Activated CD4-positive, alpha-beta T cell treated with anti-CD3 and anti-CD28 coated beads for 1 hour (primary cell): Measurements from ENCODE around the gene KRTAP5-3.
"Not testable (repeated sequence)": the region's sequence is repeated elsewhere in the genome, so short reads cannot be mapped to it uniquely, and the experiment has no call there.

Source experiments
- DNase-seq: peaks from one replicate; pipeline ENCODE4 v3.0.0-alpha.2; 2020

KRTAP5-3 gene

GRCh38 chr11:1608363-1608762 lies at the start of gene KRTAP5-3:
KRTAP5-3 (minus strand) TSS chr11:1608463; CDS start chr11:1608385, 78 bp downstream.
- DNase-seq: no peak

- DNase-seq: no peak
Measured at GRCh38 chr11:1656670-1657069, 48.4 kb upstream of the KRTAP5-3 start.

GRCh38 chr11:1656061-1656441 lies 47.8 kb upstream of the KRTAP5-3 start:
- no peak for DNase-seq

GRCh38 chr11:1655168-1656060 lies 47.2 kb upstream of the KRTAP5-3 start:
- DNase-seq: no peak

- no peak for DNase-seq
Measured at GRCh38 chr11:1654388-1655167, 46.3 kb upstream of the KRTAP5-3 start.

GRCh38 chr11:1653541-1654387 lies 45.5 kb upstream of the KRTAP5-3 start:
- no peak for DNase-seq

- peak; percentile 68 for DNase-seq
Measured at GRCh38 chr11:1652771-1653540, 44.7 kb upstream of the KRTAP5-3 start.

- no peak for DNase-seq
Measured at GRCh38 chr11:1652442-1652770, 44.1 kb upstream of the KRTAP5-3 start.

GRCh38 chr11:1652026-1652425 lies 43.8 kb upstream of the KRTAP5-3 start:
- DNase-seq: no peak

- DNase-seq: no peak
Measured at GRCh38 chr11:1651411-1651980, 43.2 kb upstream of the KRTAP5-3 start.

GRCh38 chr11:1650918-1651262 lies 42.6 kb upstream of the KRTAP5-3 start:
- no peak for DNase-seq

GRCh38 chr11:1650034-1650917 lies 42.0 kb upstream of the KRTAP5-3 start:
- DNase-seq: no peak

GRCh38 chr11:1648653-1649420 lies 40.6 kb upstream of the KRTAP5-3 start:
- DNase-seq: no peak

- DNase-seq: no peak
Measured at GRCh38 chr11:1647901-1648652, 39.8 kb upstream of the KRTAP5-3 start.

GRCh38 chr11:1646540-1646939 lies 38.3 kb upstream of the KRTAP5-3 start:
- not testable (repeated sequence) for DNase-seq

- no peak for DNase-seq
Measured at GRCh38 chr11:1645357-1645821, 37.1 kb upstream of the KRTAP5-3 start.

- DNase-seq: no peak
Measured at GRCh38 chr11:1644601-1645356, 36.5 kb upstream of the KRTAP5-3 start.

- DNase-seq: no peak
Measured at GRCh38 chr11:1643146-1643690, 35.0 kb upstream of the KRTAP5-3 start.
